K562 (cell line): Measurements from ENCODE around the gene CSTPP1. TPM values are rescaled to one million over a fixed set of nuclear protein-coding genes. Genes with fewer than 3 reads are reported as not detected.
A peak's percentile ranks its signal among the peaks of the same experiment; 100 is the strongest.

Source experiments
- ATAC-seq: fragments of 200-7000 bp; cut with Tn5 transposase; 3 replicates; pipeline ENCODE4 v1.9.1; 2020; ENCODE audit warnings: moderate library complexity
- BruUV-seq: library from RNA; stranded (reverse); fragments of 400-500 nt; replicated peaks from 2 replicates; lab custom pipeline; 2021; lab: Mats Ljungman, UMichigan
- CTCF ChIA-PET: fragments of 300-600 bp; formaldehyde crosslinking; extraction: SDS; loops from one replicate; lab custom pipeline; 2021; ENCODE audit warnings: low intra/inter-chr PET ratio; lab: Yijun Ruan, JAX
- POLR2A ChIA-PET: fragments of 300-600, 350-650 bp; sonication (Branson Sonifier 250); formaldehyde crosslinking; extraction: SDS; loops from one replicate; lab custom pipeline; 2021; ENCODE audit warnings: antibody characterized with exemption, inconsistent platforms; lab: Yijun Ruan, JAX
- DNase-seq, 4 experiments: peaks; one replicate each; pipeline versions ENCODE4 v3.0.0 to v3.0.0-alpha.2; 2011 to 2018; ENCODE audit warnings: low spot score in 3 of 4, mixed read lengths in 3 of 4; ENCODE audit errors: extremely low read depth in 1 of 4
- FAIRE-seq: peaks from 2 replicates; lab custom pipeline; 2011; peaks lifted over from hg19 to GRCh38; lab: Jason Lieb, UNC
- H2AFZ ChIP-seq: 2 replicates; pipeline ENCODE4 v1.6.0; 2011; ENCODE audit warnings: low read depth, low read length, control low read depth, inconsistent platforms
- H3K27ac ChIP-seq: fragments of 200-600 bp; 3 replicates; pipeline ENCODE4 v1.8.0; 2011; ENCODE audit warnings: low read depth, mild to moderate bottlenecking, control low read depth, inconsistent platforms, low read length, moderate library complexity, mixed read lengths; ENCODE audit errors: extremely low read depth
- H3K27me3 ChIP-seq, 2 experiments: fragments of 300-600 bp in 1 of 2; 2 replicates in 1 of 2; 3 replicates in 1 of 2; pipeline versions ENCODE4 v1.6.0 to v1.8.0; 2011; ENCODE audit warnings: inconsistent platforms in 2 of 2, low read length in 2 of 2, mild to moderate bottlenecking in 1 of 2, mixed read lengths in 1 of 2, moderate library complexity in 1 of 2; ENCODE audit not compliant: control insufficient read depth in 2 of 2, insufficient read depth in 2 of 2
- H3K36me3 ChIP-seq: fragments of 300-600 bp; 3 replicates; pipeline ENCODE4 v1.8.0; 2011; ENCODE audit warnings: mild to moderate bottlenecking, low read length, inconsistent platforms; ENCODE audit not compliant: control insufficient read depth, insufficient read depth
- H3K4me1 ChIP-seq, 2 experiments: fragments of 200-600 bp in 1 of 2; replicated peaks in 1 of 2; 2 replicates in 1 of 2; 3 replicates in 1 of 2; pipeline versions ENCODE4 v1.5.1 to v1.8.0; 2011; ENCODE audit warnings: inconsistent platforms in 2 of 2, low read length in 2 of 2, mild to moderate bottlenecking in 1 of 2, mixed read lengths in 1 of 2, moderate library complexity in 1 of 2; ENCODE audit not compliant: control insufficient read depth in 2 of 2, insufficient read depth in 2 of 2
- H3K4me2 ChIP-seq: 2 replicates; pipeline ENCODE4 v1.6.1; 2011; ENCODE audit warnings: low read length, control low read depth, inconsistent platforms, mixed read lengths; ENCODE audit not compliant: insufficient read depth
- H3K4me3 ChIP-seq: fragments of 200-600 bp; sonication (generic), shearing (Covaris generic); 2 replicates; pipeline ENCODE4 v1.5.1; 2016; ENCODE audit warnings: control low read depth, inconsistent platforms
- H3K79me2 ChIP-seq: fragments of 200-600 bp; 3 replicates; pipeline ENCODE4 v1.8.0; 2011; ENCODE audit warnings: low read length, inconsistent platforms; ENCODE audit not compliant: control insufficient read depth, insufficient read depth
- H3K9ac ChIP-seq, 2 experiments: 2 replicates each; pipeline versions ENCODE4 v1.6.0 to v1.6.1; 2011; ENCODE audit warnings: low read depth in 2 of 2, low read length in 2 of 2, control low read depth in 1 of 2, inconsistent platforms in 1 of 2, mild to moderate bottlenecking in 1 of 2, mixed read lengths in 1 of 2; ENCODE audit not compliant: insufficient read depth in 1 of 2
- H3K9me1 ChIP-seq: one replicate; pipeline ENCODE4 v1.6.0; 2011; ENCODE audit warnings: inconsistent platforms, mild to moderate bottlenecking, low read length, moderate library complexity; ENCODE audit not compliant: control insufficient read depth, insufficient read depth
- H3K9me3 ChIP-seq: replicated peaks from 2 replicates; pipeline ENCODE4 v1.5.1; 2011; ENCODE audit warnings: low read depth, low read length, inconsistent platforms; ENCODE audit not compliant: control insufficient read depth, insufficient read depth
- H4K20me1 ChIP-seq: replicated peaks from 2 replicates; pipeline ENCODE4 v1.6.1; 2011; ENCODE audit warnings: low read length, inconsistent platforms, mixed read lengths; ENCODE audit not compliant: control insufficient read depth, insufficient read depth
- EP400 ChIP-seq: fragments of 450-650 bp; IDR thresholded peaks from 2 replicates; pipeline ENCODE4 v1.6.1; 2017; ENCODE audit warnings: antibody characterized with exemption, mild to moderate bottlenecking, moderate library complexity
- FOS ChIP-seq: IDR thresholded peaks from 3 replicates; pipeline ENCODE4 v1.6.1; 2011; ENCODE audit not compliant: insufficient read length; ENCODE audit errors: extremely low read depth
- NR2C2 ChIP-seq, 2 experiments: fragments of 200-800 bp in 1 of 2; sonication (Bioruptor generic) in 1 of 2; sonication (generic) in 1 of 2; formaldehyde crosslinking in 1 of 2; IDR thresholded peaks; 2 replicates each; pipeline versions ENCODE4 v1.6.1 to v1.8.0; 2016 to 2022; ENCODE audit warnings: mild to moderate bottlenecking in 1 of 2, missing compliant biosample characterization in 1 of 2, missing genetic modification characterization in 1 of 2, missing genetic modification reagents in 1 of 2
- POLR2AphosphoS5 ChIP-seq: IDR thresholded peaks from 2 replicates; pipeline ENCODE4 v1.6.1; 2011; ENCODE audit warnings: mild to moderate bottlenecking, low read depth, low read length, moderate library complexity; ENCODE audit not compliant: control insufficient read depth, insufficient read depth
- WGBS: fragments of 100-300 bp; shearing (Covaris generic); methylation state at CpG from one replicate; pipeline ENCODE4 v1.1.6; 2016; ENCODE audit warnings: low coverage, mixed read lengths; ENCODE audit not compliant: insufficient coverage; ENCODE audit errors: missing lambda C conversion rate; 5-methylcytosine and 5-hydroxymethylcytosine counted together
- in situ Hi-C: fragments of 300-500 bp; cut with MboI; formaldehyde crosslinking; loops from 4 replicates; pipeline ENCODE4 v1.15.0; 2018; ENCODE audit warnings: inconsistent platforms, mixed read lengths
- intact Hi-C: fragments of 100-400 bp; cut with micrococcal nuclease; formaldehyde crosslinking; loops from 2 replicates; pipeline ENCODE4 v1.14.2; 2022
- polyA plus RNA-seq, 8 experiments: library from polyadenylated mRNA; depleted of rRNA in 4 of 8; stranded (reverse) in 5 of 8; unstranded in 3 of 8; fragments of >200 nt; fragmentation: Nextera tagmentation in 2 of 8; fragmentation: Illumina TruSeq in 1 of 8; extraction: Ambion mirVana in 2 of 8; extraction: Trizol in 1 of 8; gene quantifications; 2 replicates each; pipeline versions ENCODE4 v1.2.1 to v1.2.3, GENCODE V29; 2011 to 2014; ENCODE audit warnings: inconsistent platforms in 1 of 8, missing spikeins in 1 of 8
- total RNA-seq, 7 experiments: library from RNA; depleted of rRNA in 6 of 7; stranded (reverse); fragments of >200 nt in 6 of 7; fragmentation: Illumina TruSeq in 2 of 7; extraction: Trizol in 2 of 7; gene quantifications; 2 replicates each; pipeline versions ENCODE4 v1.2.1 to v1.2.3, GENCODE V29; 2011 to 2021; ENCODE audit warnings: low replicate concordance in 1 of 7
- TF ChIP-seq, protein P1 (sequence below): sonication (generic); formaldehyde crosslinking; IDR thresholded peaks from 2 replicates; pipeline ENCODE4 v1.8.1; 2022; ENCODE audit warnings: missing genetic modification reagents
- TF ChIP-seq, protein P2 (sequence below): sonication (generic); formaldehyde crosslinking; IDR thresholded peaks from 2 replicates; pipeline ENCODE4 v1.8.0; 2022; ENCODE audit warnings: mild to moderate bottlenecking, missing genetic modification reagents
- TF ChIP-seq, protein P3 (sequence below), 2 experiments: fragments of 450-650 bp; IDR thresholded peaks; 2 replicates each; pipeline ENCODE4 v1.6.1; 2016
- TF ChIP-seq, protein P4 (sequence below): sonication (generic); formaldehyde crosslinking; IDR thresholded peaks from 2 replicates; pipeline ENCODE4 v1.8.0; 2022; ENCODE audit warnings: mild to moderate bottlenecking, missing genetic modification reagents

The CSTPP1 gene
- total and polyA plus RNA-seq, 9 of the 15 experiments (the other 6 are each of a cell fraction or from before 2014, with no cell fraction given), result 6.5 to 17.8 (median 9.2) TPM

DNA sequence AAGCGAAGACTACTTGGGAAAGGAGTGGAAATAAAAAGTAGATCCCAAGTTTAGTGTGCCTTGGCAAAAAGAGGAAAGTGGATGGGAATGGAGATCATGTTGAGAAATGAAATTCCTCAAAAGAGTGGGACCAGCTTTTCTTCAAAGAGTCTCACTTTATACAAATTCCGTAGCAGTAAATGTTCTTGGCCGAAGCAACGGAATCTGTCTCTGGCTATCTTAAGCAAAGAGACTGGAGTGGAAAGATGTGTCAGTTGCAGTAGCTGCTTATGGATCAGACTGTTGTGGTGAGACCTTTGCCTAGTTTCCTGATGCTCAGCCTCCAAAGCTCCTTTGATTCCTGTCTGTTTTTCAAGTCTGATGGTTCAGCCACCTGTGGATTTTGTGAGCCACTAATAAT is 73.6 kb downstream of the CSTPP1 start:
- intact Hi-C loops (no loop called here), in situ Hi-C loops (no loop called here)
- no peaks in the 10 kb centered on the region for H3K9me3 ChIP-seq
- POLR2A ChIA-PET, result interaction anchor here (0.7 to 2.0 kb wide), 2 partner anchors 11 to 77 kb away, joined by 3 to 6 read pairs; no protein-coding TSS in a partner anchor
- H3K36me3 ChIP-seq, result no peaks in the 10 kb centered on the region
- H3K27ac ChIP-seq, result no peak overlapping the region
- no peaks in the 10 kb centered on the region for H3K9me1 ChIP-seq
- ATAC-seq (no peak), DNase-seq (no peak), FAIRE-seq (no peak)
- CTCF ChIA-PET, result no interaction called here
- H3K4me2 ChIP-seq, result no peak overlapping the region
- H3K4me3 ChIP-seq, result no peak overlapping the region
- peaks cover 10% of the 10 kb centered on the region in 2 experiments for H3K4me1 ChIP-seq
- no peak overlapping the region for H3K9ac ChIP-seq
- TF ChIP-seq POLR2AphosphoS5 (no peak), NR2C2 (CRISPR knock-in tag; IDR thresholded peaks at IDR 0.05) (no peak), NR2C2 (tag; IDR thresholded peaks at IDR 0.05) (no peak), EP400 (no peak), FOS (no peak)
- TF ChIP-seq, protein P1, sequence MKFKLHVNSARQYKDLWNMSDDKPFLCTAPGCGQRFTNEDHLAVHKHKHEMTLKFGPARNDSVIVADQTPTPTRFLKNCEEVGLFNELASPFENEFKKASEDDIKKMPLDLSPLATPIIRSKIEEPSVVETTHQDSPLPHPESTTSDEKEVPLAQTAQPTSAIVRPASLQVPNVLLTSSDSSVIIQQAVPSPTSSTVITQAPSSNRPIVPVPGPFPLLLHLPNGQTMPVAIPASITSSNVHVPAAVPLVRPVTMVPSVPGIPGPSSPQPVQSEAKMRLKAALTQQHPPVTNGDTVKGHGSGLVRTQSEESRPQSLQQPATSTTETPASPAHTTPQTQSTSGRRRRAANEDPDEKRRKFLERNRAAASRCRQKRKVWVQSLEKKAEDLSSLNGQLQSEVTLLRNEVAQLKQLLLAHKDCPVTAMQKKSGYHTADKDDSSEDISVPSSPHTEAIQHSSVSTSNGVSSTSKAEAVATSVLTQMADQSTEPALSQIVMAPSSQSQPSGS, result no peak
- TF ChIP-seq, protein P2, sequence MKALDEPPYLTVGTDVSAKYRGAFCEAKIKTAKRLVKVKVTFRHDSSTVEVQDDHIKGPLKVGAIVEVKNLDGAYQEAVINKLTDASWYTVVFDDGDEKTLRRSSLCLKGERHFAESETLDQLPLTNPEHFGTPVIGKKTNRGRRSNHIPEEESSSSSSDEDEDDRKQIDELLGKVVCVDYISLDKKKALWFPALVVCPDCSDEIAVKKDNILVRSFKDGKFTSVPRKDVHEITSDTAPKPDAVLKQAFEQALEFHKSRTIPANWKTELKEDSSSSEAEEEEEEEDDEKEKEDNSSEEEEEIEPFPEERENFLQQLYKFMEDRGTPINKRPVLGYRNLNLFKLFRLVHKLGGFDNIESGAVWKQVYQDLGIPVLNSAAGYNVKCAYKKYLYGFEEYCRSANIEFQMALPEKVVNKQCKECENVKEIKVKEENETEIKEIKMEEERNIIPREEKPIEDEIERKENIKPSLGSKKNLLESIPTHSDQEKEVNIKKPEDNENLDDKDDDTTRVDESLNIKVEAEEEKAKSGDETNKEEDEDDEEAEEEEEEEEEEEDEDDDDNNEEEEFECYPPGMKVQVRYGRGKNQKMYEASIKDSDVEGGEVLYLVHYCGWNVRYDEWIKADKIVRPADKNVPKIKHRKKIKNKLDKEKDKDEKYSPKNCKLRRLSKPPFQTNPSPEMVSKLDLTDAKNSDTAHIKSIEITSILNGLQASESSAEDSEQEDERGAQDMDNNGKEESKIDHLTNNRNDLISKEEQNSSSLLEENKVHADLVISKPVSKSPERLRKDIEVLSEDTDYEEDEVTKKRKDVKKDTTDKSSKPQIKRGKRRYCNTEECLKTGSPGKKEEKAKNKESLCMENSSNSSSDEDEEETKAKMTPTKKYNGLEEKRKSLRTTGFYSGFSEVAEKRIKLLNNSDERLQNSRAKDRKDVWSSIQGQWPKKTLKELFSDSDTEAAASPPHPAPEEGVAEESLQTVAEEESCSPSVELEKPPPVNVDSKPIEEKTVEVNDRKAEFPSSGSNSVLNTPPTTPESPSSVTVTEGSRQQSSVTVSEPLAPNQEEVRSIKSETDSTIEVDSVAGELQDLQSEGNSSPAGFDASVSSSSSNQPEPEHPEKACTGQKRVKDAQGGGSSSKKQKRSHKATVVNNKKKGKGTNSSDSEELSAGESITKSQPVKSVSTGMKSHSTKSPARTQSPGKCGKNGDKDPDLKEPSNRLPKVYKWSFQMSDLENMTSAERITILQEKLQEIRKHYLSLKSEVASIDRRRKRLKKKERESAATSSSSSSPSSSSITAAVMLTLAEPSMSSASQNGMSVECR (CRISPR knock-in tag), result no peak
- TF ChIP-seq, protein P3, sequence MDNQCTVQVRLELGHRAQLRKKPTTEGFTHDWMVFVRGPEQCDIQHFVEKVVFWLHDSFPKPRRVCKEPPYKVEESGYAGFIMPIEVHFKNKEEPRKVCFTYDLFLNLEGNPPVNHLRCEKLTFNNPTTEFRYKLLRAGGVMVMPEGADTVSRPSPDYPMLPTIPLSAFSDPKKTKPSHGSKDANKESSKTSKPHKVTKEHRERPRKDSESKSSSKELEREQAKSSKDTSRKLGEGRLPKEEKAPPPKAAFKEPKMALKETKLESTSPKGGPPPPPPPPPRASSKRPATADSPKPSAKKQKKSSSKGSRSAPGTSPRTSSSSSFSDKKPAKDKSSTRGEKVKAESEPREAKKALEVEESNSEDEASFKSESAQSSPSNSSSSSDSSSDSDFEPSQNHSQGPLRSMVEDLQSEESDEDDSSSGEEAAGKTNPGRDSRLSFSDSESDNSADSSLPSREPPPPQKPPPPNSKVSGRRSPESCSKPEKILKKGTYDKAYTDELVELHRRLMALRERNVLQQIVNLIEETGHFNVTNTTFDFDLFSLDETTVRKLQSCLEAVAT (IDR thresholded peaks at IDR 0.05), result no peak
- TF ChIP-seq, protein P4, sequence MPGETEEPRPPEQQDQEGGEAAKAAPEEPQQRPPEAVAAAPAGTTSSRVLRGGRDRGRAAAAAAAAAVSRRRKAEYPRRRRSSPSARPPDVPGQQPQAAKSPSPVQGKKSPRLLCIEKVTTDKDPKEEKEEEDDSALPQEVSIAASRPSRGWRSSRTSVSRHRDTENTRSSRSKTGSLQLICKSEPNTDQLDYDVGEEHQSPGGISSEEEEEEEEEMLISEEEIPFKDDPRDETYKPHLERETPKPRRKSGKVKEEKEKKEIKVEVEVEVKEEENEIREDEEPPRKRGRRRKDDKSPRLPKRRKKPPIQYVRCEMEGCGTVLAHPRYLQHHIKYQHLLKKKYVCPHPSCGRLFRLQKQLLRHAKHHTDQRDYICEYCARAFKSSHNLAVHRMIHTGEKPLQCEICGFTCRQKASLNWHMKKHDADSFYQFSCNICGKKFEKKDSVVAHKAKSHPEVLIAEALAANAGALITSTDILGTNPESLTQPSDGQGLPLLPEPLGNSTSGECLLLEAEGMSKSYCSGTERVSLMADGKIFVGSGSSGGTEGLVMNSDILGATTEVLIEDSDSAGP, result no peak
- no peaks in the 10 kb centered on the region for H3K27me3 ChIP-seq
- H3K79me2 ChIP-seq, result no peaks in the 10 kb centered on the region
- WGBS, result 61% methylated on average over 4 of the region's 4 CpGs
- H2AFZ ChIP-seq, result peak overlapping the region; percentile 11; the same call in 1 of the 2 replicates
- no TSS peak for BruUV-seq
- H4K20me1 ChIP-seq, result no peaks in the 10 kb centered on the region
